NCI-H1048 (cell line): ENCODE data around the gene ELMO1.

Experiments
- DNase-seq: peaks from one replicate; lab custom pipeline; 2025; lab: John Stamatoyannopoulos, UW

Gene ELMO1

DNA sequence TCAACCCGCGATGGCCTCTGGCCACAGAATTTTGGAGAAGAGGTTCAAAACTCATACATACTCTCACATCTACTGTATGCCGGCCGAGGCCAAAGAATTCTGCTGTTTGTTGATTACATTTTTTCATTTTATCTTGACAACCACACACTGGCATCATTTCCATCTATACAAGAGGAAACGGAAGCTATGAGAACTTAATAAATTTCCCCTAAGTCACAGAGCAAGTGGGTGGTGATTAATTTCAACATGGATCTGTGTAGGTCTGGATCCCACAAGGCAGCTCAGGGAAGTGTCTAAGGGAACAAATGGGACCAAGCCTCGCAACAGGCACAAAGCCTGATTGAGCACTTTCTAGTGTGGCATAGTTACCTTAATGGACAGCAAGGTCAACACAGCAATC lies 18.0 kb downstream of the ELMO1 start:
- DNase-seq, result no peak

DNA sequence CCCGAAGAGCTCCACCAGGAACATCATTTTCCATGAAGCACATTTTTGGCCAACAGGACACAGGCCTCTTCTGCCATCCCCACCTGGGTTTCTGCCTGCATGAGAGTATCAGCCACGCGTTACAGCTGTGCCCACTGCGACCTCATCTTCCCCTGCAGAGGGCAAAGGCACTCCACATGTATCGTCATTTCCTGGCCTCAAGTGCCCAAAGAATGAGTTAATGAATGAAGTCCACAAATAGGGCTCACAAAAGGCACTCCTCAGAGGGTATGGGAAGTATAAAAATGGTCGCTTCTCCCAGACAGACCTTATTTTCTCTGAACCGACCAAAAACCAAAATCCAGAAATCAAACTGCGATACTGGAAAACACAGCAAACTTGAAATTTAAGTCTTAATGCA lies 18.5 kb downstream of the ELMO1 start:
- DNase-seq, result no peak

DNA sequence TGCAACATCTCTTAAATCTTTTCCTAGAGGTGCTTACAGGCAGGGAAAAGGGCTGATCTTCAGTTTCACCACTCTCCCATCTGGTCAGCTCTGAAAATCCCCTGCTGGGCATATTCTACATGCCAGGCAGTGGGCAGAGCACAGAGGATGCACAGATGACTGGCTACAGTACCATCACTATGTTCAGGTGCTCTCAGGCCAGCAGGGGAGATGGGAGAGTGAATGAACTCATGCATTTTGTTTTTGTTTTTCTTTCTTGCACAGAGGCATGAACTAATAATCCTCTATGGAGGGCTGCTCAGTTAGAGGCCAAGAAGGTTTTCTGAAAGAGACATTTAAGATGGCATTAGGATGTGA lies 19.3 kb downstream of the ELMO1 start:
- DNase-seq, result no peak

- no peak for DNase-seq
Observed at GRCh38 chr7:37428681-37429434, 19.8 kb downstream of the ELMO1 start.

DNA sequence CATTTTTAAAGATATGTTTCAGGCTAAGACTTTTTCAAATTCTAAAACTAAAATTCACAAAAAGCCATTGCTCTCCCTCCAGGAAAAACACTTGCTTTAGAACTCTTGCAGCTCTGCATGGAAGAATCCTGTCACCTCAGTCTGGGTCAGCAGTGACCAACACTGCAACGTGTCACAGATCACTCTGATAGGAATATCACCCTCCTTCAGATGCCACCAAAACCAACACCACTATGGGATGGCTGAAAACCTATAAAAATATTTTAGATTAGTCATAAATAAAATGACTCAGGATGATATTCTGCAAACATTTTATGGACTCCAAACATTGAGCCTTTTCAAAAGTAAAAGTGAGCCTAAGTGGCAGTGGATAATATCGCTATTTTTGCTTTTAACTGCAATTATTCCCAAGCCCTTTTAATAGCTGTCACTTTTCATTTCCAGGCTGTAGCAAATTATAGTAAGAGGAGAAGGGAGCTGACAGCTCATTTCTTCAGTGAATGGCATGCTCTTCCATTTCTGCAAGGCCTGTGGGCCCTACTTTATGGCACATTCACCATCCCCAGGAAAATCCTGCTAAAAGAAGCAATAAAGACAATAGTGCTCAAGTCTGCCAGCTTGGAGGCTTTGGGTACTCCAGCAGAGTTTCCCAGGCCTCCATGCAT lies 21.3 kb downstream of the ELMO1 start:
- DNase-seq, result no peak

- DNase-seq, result no peak
Observed at GRCh38 chr7:37425498-37425897, 23.2 kb downstream of the ELMO1 start.

DNA sequence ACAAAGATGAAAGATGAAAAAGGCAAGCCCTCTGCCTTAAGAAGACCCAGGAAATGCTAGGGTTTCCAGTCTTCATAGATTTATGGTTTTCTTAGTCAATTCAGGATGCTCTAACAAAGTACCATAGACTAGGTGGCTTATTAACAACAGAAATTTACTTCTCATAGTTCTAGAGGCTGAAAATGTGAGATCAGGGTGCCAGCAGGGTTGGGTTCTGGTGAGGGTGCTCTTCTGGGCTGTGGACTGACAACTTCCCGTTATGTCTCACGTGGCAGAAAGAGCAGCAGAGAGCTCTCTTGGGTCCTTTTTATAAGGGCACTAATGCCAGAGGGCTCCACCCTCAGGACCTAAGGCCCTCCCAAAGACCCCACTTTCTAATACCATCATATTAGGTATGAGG lies 23.7 kb downstream of the ELMO1 start:
- DNase-seq, result no peak

- DNase-seq, result no peak
Observed at GRCh38 chr7:37424521-37424920, 24.1 kb downstream of the ELMO1 start.

DNA sequence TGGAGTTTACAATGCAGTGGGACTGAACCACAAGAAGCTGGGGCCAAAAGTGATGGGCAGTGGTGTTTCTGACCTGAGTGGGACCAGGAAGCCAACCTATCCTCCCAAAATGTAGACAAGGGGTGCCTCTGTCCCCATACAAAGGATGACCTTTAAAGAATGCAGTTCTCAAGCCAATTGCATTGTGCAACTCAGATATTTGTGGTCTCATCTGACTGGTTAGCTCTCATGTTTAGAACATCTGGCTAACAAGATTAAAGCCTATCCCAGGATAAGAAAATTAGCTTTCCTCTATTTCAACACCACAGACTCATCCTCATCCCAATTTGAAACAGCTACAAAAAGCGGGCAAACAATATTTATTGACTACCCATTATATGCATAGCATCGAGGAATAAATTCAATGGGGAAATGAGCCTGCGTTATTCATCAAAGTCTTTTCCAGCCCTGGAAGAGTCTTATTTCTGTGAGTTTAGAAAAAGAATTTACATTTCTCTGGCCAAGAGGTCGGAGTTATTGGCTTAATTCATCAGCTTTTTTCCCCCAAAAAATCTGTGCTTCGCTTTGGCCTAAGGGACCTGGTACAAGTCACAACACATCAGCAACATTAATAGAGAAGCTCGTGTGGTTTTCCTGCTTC lies 26.7 kb downstream of the ELMO1 start:
- no peak for DNase-seq

DNA sequence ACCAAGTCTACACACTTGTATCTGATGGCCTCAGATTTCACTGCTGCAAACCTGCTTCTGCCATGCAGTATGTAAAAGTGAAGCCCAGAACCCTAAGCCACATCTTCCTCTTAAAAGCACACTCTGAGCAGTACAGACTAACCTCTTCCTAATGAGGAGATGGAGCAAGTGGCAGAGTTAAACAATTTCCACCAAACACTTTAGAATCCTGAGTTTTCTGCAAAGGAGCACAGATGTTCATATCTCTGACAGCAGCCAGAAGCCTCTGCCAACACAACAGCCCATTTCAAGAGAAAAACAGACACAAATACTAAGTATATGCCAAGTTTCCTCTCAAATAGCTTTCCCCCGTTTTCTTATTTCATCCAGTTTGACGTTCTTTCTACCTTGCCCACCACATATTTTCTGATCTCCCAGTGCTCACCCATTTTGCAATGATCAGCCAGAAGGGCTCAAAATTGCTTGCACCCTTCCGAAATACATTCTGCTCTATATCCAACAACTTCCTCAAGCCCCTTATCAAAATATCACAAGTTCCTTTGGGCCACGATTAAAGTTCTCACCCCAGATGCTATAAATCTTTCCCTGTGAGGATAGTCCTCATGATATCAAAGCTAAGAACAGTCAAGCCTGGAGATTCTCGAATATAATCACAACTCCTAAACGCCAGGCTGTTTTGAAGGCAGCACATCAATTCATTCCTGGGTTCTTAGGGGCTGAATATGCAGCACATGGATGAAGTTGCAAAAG lies 27.5 kb downstream of the ELMO1 start:
- no peak for DNase-seq

- DNase-seq, result no peak
Observed at GRCh38 chr7:37419496-37419895, 29.2 kb downstream of the ELMO1 start.

DNA sequence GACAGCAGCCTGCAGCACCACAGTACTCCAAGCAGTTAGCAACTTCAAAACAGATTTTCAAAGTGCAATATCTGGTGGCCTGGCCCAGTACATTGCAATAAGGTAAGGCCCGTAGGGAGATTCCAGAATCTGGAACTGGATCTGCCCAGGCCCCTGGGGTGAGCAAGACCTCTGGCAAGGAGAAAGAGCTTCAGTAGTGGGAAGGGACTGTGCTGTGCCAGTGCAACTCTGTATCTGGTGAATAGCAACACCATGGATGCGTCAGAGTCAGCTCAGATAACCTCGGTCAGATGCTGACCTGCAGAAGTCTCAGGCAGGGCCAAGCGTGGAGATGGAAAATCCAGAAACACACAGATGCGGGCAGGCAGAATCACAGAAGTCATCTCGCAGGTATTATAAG lies 30.3 kb downstream of the ELMO1 start:
- DNase-seq, result no peak

DNA sequence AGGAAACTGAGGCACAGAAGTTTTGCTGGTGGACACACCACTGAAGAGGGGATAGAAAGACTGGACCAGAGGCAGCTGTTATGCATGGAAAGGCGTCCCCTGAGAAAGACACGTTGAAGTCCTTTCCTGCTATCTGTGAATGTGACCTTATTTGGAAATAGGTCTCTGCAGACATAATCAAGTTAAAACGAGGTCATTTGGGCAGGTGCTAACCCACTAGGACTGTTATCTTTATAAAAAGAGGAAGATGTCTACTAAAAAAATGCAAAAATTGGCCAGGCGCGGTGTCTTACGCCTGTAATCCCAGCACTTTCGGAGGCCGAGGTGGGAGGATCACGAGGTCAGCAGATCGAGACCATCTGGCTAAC lies 31.6 kb downstream of the ELMO1 start:
- DNase-seq, result no peak

GRCh38 chr7:37416378-37417106 lies 32.1 kb downstream of the ELMO1 start:
- DNase-seq, result no peak

DNA sequence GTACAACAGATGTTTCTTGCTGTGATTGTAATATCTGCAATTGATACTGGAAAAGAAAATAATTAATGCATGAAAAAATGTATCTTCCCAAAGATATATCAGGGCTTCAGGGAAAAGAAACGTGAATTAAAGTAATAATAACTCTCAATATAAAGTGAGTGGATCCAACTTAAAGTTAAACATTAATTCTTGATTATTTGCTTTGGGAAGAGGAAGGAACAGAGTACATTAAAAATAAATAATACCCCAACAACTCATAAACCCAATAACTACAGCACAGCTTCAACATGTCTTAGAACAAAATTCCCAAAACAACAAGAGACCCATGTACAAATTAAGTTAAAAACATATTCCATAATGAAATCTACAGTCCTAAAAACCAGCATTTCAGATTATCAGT lies 33.0 kb downstream of the ELMO1 start:
- no peak for DNase-seq

DNA sequence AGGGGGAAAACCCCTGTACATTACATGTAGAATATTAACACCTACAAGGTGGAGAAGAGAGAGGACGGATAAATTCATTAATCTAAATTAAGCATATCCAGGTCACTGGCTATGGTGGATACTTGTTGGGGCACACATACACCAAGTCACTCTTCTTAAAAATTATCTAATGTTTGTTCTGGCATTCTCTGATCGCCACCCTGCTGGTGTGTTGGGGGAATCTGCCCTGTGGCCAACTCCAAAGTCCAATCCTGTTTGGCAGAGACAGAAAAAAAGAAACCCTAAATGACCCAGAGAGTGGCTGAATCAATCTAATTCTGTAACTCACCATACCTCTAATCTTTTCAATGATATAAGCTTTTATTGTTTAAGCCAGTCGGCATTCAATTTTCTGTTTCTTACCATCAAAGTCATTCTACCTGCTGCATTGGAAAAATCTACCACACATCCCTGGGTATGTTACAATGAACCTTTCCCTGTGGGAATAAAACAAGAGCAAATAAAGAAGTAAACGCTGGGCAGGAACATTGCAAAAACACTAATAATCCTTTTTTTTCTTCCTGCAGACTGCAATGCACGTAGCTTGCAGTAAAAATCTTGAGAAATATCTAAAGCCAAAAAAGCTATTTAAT lies 34.2 kb downstream of the ELMO1 start:
- no peak for DNase-seq

DNA sequence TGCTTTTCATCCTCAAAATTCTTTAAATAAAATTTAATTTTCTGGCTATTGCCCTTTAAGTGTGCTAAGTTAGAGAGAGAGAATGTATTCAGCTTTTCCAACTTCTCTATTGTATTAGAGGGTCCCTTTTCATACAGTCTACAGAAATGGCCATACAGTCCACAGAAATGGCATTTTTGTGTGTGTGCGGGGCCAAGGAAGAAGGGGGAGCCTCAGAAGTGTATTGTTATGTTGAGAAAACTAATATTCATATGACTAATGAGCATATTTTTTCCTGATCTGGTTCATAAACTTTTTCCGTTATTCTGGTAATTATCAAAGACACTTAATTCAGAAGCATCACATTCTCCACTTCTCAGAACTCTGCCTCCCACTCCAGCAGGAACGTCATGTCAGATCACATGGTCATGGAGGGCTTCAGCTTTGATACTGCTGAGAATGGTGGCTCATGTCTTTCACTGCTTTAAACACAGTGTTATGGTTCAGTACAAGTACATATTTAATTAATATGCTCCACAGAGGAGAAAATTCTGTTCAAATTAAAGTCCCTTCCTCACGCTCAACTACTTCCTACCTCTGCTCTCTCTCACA lies 37.1 kb downstream of the ELMO1 start:
- DNase-seq, result no peak

DNA sequence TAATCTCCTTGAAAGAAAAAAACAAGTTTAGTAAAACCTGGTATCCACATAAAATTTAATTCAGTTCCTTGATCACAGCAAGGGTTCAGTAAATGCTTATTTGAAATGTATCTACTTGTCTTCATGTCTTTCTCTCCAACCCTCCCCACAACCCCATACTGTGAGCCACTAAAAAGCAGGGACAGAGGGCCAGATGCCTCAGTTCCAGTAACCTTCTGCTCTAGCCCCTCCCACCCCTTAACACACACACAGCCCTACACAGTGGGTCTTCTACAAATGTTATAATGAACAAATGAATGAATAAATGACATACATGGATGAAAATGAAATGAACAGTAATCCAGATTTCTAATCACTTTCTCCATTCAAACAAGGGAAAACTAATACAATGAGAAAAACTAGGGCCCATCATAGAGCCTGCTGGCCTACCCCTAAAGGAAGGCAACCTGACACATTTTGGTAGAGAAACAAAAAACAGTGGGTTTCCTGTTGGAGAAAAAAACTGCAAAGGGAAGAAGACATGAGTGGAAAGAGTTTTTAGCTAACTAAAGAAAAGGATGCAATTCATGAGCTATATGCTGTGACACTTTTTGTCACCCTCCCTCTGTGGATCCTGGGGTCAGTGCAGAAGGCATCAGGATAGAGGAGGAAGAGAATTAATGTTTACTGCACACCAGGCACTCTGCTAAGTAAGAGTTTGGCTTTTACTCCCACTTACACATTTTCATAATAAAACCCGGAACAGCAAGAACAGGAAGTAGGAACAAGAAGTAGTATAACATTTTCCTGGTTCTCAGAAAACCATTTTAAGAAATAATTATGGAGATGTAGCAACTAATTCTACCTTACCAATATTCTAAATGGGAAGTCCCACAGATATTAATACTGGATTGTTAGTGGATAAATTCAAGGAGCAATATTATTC lies 38.1 kb downstream of the ELMO1 start:
- no peak for DNase-seq

- no peak for DNase-seq
Observed at GRCh38 chr7:37409461-37409860, 39.2 kb downstream of the ELMO1 start.
